PC-3 (cell line): ENCODE data around the gene COL2A1.

Experiments
- CTCF ChIP-seq: fragments of 300-600 bp; sonication (generic); conservative IDR thresholded peaks from 2 replicates; pipeline ENCODE4 v1.5.1; 2017; ENCODE audit warnings: antibody characterized with exemption, low read depth, mild to moderate bottlenecking, low read length
- EZH2 ChIP-seq: fragments of 300-600 bp; sonication (generic); IDR thresholded peaks from one replicate; pipeline ENCODE4 v1.6.1; 2017; ENCODE audit warnings: antibody characterized with exemption, mild to moderate bottlenecking, low read length; ENCODE audit not compliant: unreplicated experiment
- EZH2phosphoT487 ChIP-seq: fragments of 300-600 bp; sonication (generic); IDR thresholded peaks from 2 replicates; pipeline ENCODE4 v1.6.1; 2018; ENCODE audit warnings: mild to moderate bottlenecking, antibody characterized with exemption, low read length, borderline replicate concordance

- TF ChIP-seq CTCF (no peak), EZH2phosphoT487 (no peak), EZH2 (no peak)
These were observed 29.2 kb upstream of the COL2A1 start for GRCh38 chr12:48033451-48033850.
